WI38 (cell line): ENCODE data around the gene MAD1L1.

ENCODE experiments used
- H3K4me3 ChIP-seq: 2 replicates; pipeline ENCODE4 v1.5.1; 2011; ENCODE audit warnings: low read depth, mild to moderate bottlenecking, control low read depth, low read length
- CTCF ChIP-seq: IDR thresholded peaks from 2 replicates; pipeline ENCODE4 v1.5.1; 2012; ENCODE audit warnings: low read depth, mild to moderate bottlenecking, control low read depth, low read length

MAD1L1 gene

DNA sequence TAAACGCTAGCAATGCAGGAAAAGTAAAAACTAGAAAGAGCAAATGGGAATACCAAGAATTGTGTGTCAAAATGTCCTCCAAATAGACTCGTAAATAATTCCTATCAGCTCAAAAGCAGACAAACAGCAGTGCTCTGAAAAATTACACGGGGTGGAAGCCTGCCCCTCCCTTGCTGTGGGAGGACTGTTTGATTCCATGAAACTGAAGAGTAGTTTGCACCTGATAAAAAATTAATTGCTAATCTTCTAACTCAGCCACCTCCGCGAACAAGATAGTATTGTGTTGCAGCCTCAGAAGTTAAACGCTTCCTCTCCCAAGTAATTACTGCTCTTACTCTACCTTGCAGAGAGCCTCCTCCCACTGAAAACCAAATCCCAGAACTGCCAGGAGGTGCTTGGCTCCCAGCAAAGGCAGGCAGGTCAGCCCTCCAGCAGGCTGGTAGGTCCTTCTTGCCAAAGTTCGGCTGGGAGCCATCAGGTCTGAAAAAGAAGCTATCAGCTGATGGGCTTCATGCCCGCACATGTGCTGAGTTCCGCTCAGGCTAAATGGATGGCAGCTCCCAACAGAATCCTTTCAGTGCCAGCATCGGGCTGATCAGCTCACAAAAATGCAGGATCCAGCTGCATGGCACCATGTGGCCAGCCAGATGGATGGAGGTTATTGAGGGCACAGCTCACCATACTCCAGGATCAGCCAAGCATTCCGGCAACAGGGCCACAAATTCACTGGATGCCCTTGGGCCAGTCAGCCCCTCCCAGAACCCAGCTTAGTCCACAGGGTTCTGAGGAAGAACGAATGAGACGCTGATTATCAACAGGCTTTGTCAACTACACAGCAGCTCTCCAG, 37.1 kb downstream of the MAD1L1 start:
- H3K4me3 ChIP-seq: no peak overlapping the region
- TF ChIP-seq CTCF: no peak

- no peak overlapping the region for H3K4me3 ChIP-seq
- TF ChIP-seq CTCF: no peak
Observed at GRCh38 chr7:2193575-2194305, 39.0 kb downstream of the MAD1L1 start.

DNA sequence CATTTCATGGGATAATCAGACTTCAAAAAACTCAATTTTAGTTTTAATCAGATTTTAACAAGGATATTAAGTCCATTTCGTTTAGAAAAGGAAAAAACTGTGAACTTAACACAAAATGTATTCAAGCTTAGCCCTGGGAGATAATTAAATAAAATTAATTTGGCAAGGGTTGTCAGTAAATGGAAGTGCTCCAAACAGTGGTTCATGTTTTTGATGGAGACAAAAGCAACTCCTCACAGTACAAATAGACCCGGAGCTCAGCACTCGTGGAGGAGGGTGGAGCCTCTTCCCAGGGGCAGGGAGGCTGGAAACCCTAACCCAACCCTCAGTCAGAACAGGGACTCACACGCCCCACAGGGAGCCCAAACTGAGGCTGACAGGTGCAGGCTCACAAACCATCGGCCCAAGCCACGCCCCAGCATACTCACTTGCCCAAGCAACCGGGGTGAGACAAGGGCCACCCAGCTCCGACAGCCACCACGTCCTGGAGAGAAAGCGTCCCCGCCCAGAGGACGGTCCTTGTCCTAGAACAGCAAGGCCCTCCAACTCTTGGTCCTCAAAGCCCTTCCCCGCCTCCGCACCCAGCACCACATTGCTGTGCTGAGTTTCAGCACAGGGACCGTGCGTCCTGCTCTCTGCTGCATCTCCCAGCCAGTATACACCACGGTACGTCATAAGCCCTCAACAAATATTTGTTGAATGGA, 39.8 kb downstream of the MAD1L1 start:
- no peak overlapping the region for H3K4me3 ChIP-seq

DNA sequence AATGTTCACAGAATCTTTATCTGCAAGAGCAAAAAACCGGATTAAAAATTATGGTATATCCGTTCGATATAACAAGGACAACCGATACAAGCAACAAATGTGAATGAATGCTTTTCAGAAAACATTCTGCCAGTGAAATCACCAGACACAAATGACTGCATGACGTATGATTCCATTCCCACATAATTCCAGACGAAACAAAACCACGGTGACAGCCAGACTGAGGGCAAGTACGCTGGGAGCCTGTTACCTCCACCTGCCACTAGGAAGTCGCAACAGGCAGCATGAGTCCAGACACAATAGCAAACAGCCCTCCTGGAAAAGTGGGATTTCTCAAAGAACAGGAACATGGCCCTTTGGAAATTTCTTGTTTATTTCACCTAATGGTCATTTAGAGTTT, 41.7 kb downstream of the MAD1L1 start:
- no peak for TF ChIP-seq CTCF

More for the DNA sequence above, 39.8 kb downstream of the MAD1L1 start:
- no peak for TF ChIP-seq CTCF

DNA sequence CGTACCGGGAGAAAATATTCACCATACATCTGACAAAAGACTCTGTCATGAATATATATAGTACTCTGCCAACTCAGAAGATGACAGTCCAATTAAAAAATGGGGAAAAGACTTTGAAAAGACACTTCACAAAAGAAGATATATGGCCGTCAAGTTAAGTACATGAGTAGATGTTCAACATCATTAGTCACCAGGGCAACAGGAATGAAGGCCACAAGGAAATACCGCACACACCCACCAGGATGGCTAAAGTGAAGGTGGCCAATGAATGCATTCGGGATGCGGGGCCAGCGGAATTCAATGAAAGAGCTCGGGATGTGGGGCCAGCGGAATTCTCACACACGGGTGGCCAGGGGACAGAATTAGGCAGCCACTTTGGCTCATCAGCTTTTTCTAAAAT, 42.2 kb downstream of the MAD1L1 start:
- TF ChIP-seq CTCF: no peak

More for the DNA sequence above, 41.7 kb downstream of the MAD1L1 start:
- H3K4me3 ChIP-seq: no peak overlapping the region

DNA sequence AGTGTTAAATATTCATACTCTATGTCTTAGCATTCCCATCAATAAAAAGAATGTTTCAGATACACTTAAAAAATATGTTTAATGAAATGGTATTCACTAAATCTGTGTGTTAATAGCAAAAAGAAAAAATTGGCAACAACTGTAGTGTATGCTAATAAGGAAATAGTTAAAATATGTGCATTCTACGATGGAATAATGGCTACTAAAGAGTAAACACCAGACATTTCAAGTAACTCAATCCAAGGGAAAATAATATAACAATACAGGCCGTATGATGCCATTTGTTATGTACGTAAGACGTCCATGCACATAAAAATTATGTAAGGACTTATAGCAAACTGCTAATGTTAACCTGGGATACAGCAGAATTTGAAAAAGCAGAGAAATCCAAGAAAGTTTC, 46.6 kb downstream of the MAD1L1 start:
- TF ChIP-seq CTCF: no peak
- no peak overlapping the region for H3K4me3 ChIP-seq

More for the DNA sequence above, 42.2 kb downstream of the MAD1L1 start:
- no peak overlapping the region for H3K4me3 ChIP-seq

GRCh38 chr7:2185715-2186114, 47.0 kb downstream of the MAD1L1 start:
- no peak for TF ChIP-seq CTCF

More at GRCh38 chr7:2185715-2186114, 47.0 kb downstream of the MAD1L1 start:
- H3K4me3 ChIP-seq: no peak overlapping the region
